ENCODE results near the gene CMYA5. TPM values are rescaled to one million over a fixed set of nuclear protein-coding genes. Genes with fewer than 3 reads are reported as not detected.

Gene CMYA5
- total RNA-seq, 2 experiments from 2014 or later: 0.20 to 0.22 TPM

- intact Hi-C loops (cut with DNase I, micrococcal nuclease): no loop called here
- Histone ChIP-seq H3K27me3 (ENCODE audit: control insufficient read depth in 1 of 2, insufficient read depth in 2 of 2, low read length in 2 of 2) (peaks cover 12 to 14% of the 10 kb centered on the region in 2 experiments), H3K4me1 (ENCODE audit: insufficient read depth, low read length) (peaks cover 10% of the 10 kb centered on the region), H3K36me3 (ENCODE audit: insufficient read depth, low read length) (no peaks in the 10 kb centered on the region), H3K9me3 (ENCODE audit: control insufficient read depth in 1 of 2, insufficient read depth in 1 of 2, low read length in 2 of 2) (no peaks in the 10 kb centered on the region), H3K4me3 (ENCODE audit: low read length) (no peak overlapping the region), H3K27ac (ENCODE audit: low read depth in 1 of 2, low read length in 2 of 2) (no peak overlapping the region)
- ChIA-PET CTCF (no interaction called here), POLR2A (no interaction called here)
- Mint-ChIP-seq H3K9me3 (no peaks in the 10 kb centered on the region), H3K27ac (no peak overlapping the region), H3K27me3 (peaks cover 63% of the 10 kb centered on the region), H3K36me3 (ENCODE audit: low read depth) (no peaks in the 10 kb centered on the region), H3K4me3 (no peak overlapping the region), H3K4me1 (ENCODE audit: low read depth) (peaks cover 47% of the 10 kb centered on the region)
- ATAC-seq (ENCODE audit: poor library complexity) (no peak), DNase-seq (no peak)
- TF ChIP-seq CTCF (IDR thresholded peaks at IDR 0.05): no peak
These were observed 38.8 kb downstream of the CMYA5 start for GRCh38 chr5:79728396-79728795.

- Mint-ChIP-seq H3K9me3 (no peaks in the 10 kb centered on the region), H3K27ac (no peak overlapping the region), H3K4me1 (ENCODE audit: low read depth) (peaks cover 58% of the 10 kb centered on the region), H3K36me3 (ENCODE audit: low read depth) (no peaks in the 10 kb centered on the region), H3K4me3 (no peak overlapping the region), H3K27me3 (peaks cover 65% of the 10 kb centered on the region)
- Histone ChIP-seq H3K9me3 (ENCODE audit: control insufficient read depth in 1 of 2, insufficient read depth in 1 of 2, low read length in 2 of 2) (no peaks in the 10 kb centered on the region), H3K4me1 (ENCODE audit: insufficient read depth, low read length) (peaks cover 11% of the 10 kb centered on the region), H3K4me3 (ENCODE audit: low read length) (no peak overlapping the region), H3K27ac (ENCODE audit: low read depth in 1 of 2, low read length in 2 of 2) (no peak overlapping the region), H3K27me3 (ENCODE audit: control insufficient read depth in 1 of 2, insufficient read depth in 2 of 2, low read length in 2 of 2) (peaks cover 14 to 18% of the 10 kb centered on the region in 2 experiments), H3K36me3 (ENCODE audit: insufficient read depth, low read length) (no peaks in the 10 kb centered on the region)
- DNase-seq (peak in 1 of 14 experiments; percentile 6), ATAC-seq (ENCODE audit: poor library complexity) (peak; percentile 37)
- POLR2A ChIA-PET: no interaction called here
- no peak for TF ChIP-seq CTCF (IDR thresholded peaks at IDR 0.05)
- CTCF ChIA-PET: no interaction called here
- intact Hi-C loops (cut with DNase I, micrococcal nuclease): no loop called here
These were observed 40.0 kb downstream of the CMYA5 start for GRCh38 chr5:79729679-79730078.

- POLR2A ChIA-PET: no interaction called here
- H3K4me3 Mint-ChIP-seq: no peak overlapping the region
- H3K27ac Mint-ChIP-seq: no peak overlapping the region
- peaks cover 67% of the 10 kb centered on the region for H3K4me1 Mint-ChIP-seq (ENCODE audit: low read depth)
- ATAC-seq (ENCODE audit: poor library complexity): no peak
- TF ChIP-seq CTCF (IDR thresholded peaks at IDR 0.05): no peak
- no peaks in the 10 kb centered on the region for H3K9me3 Mint-ChIP-seq
- peaks cover 14 to 18% of the 10 kb centered on the region in 2 experiments for H3K27me3 ChIP-seq (ENCODE audit: control insufficient read depth in 1 of 2, insufficient read depth in 2 of 2, low read length in 2 of 2)
- no peaks in the 10 kb centered on the region for H3K36me3 ChIP-seq (ENCODE audit: insufficient read depth, low read length)
- peaks cover 67% of the 10 kb centered on the region for H3K27me3 Mint-ChIP-seq
- H3K4me3 ChIP-seq (ENCODE audit: low read length): no peak overlapping the region
- peaks cover 14% of the 10 kb centered on the region for H3K4me1 ChIP-seq (ENCODE audit: insufficient read depth, low read length)
- no peak for DNase-seq
- H3K9me3 ChIP-seq (ENCODE audit: control insufficient read depth in 1 of 2, insufficient read depth in 1 of 2, low read length in 2 of 2): no peaks in the 10 kb centered on the region
- CTCF ChIA-PET: no interaction called here
- H3K36me3 Mint-ChIP-seq (ENCODE audit: low read depth): no peaks in the 10 kb centered on the region
- intact Hi-C loops (cut with DNase I, micrococcal nuclease): no loop called here
- H3K27ac ChIP-seq (ENCODE audit: low read depth in 1 of 2, low read length in 2 of 2): no peak overlapping the region
These were observed 40.9 kb downstream of the CMYA5 start for GRCh38 chr5:79730564-79730963.
